Testis (tissue), 2 donors: ENCODE data around the gene ZNF512.

Experiments
- CTCF ChIP-seq, 3 experiments: fragments of 450-650 bp in 2 of 3; fragments of 200-600 bp in 1 of 3; sonication (generic) in 1 of 3; IDR thresholded peaks; one replicate each; pipeline ENCODE4 v1.5.1; 2016 to 2019; ENCODE audit warnings: antibody characterized with exemption in 3 of 3, mild to moderate bottlenecking in 2 of 3, moderate library complexity in 1 of 3
- POLR2A ChIP-seq: fragments of 450-650 bp; IDR thresholded peaks from one replicate; pipeline ENCODE4 v1.6.1; 2017; ENCODE audit warnings: antibody characterized with exemption, mild to moderate bottlenecking, moderate library complexity

GRCh38 chr2:27559228-27559627 lies 23.6 kb upstream of the ZNF512 start:
- TF ChIP-seq CTCF (IDR thresholded peaks at IDR 0.05), result no peak
- TF ChIP-seq POLR2A, result no peak
